A172 (cell line): ENCODE results near the gene ZNF391. TPM values are rescaled to one million over a fixed set of nuclear protein-coding genes. Genes with fewer than 3 reads are reported as not detected.
"Not testable (repeated sequence)": the region's sequence is repeated elsewhere in the genome, so short reads cannot be mapped to it uniquely, and the experiment has no call there.

Experiments
- DNase-seq: peaks from one replicate; pipeline ENCODE4 v3.0.0-alpha.2; 2015; ENCODE audit warnings: low spot score
- total RNA-seq: library from RNA; depleted of rRNA; stranded (reverse); fragments of >200 nt; shearing (Covaris generic); gene quantifications from 2 replicates; pipeline ENCODE4 v1.2.3, GENCODE V29; 2014; rRNA removed

Gene ZNF391
- 0.53 and 3.3 TPM in 2 replicates for total RNA-seq

- peak; percentile 77 for DNase-seq
Observed at GRCh38 chr6:27388293-27389197, at the start of gene ZNF391. ZNF391 (plus strand) TSS chr6:27388759; CDS start chr6:27400371, 11,612 bp downstream.

- DNase-seq, result no peak
Observed at GRCh38 chr6:27352850-27353249, 35.7 kb upstream of the ZNF391 start.

- DNase-seq, result no peak
Observed at GRCh38 chr6:27358786-27359185, 29.8 kb upstream of the ZNF391 start.

- DNase-seq, result no peak
Observed at GRCh38 chr6:27359231-27359630, 29.3 kb upstream of the ZNF391 start.

- no peak for DNase-seq
Observed at GRCh38 chr6:27368202-27368601, 20.4 kb upstream of the ZNF391 start.

- DNase-seq, result no peak
Observed at GRCh38 chr6:27370391-27370790, 18.2 kb upstream of the ZNF391 start.

- DNase-seq, result no peak
Observed at GRCh38 chr6:27374824-27375612, 13.5 kb upstream of the ZNF391 start.

- DNase-seq, result no peak
Observed at GRCh38 chr6:27375613-27376079, 12.9 kb upstream of the ZNF391 start.

GRCh38 chr6:27378406-27378805, 10.2 kb upstream of the ZNF391 start:
- not testable (repeated sequence) for DNase-seq

GRCh38 chr6:27381001-27381400, 7.6 kb upstream of the ZNF391 start:
- not testable (repeated sequence) for DNase-seq

- DNase-seq, result no peak
Observed at GRCh38 chr6:27383011-27383410, 5.5 kb upstream of the ZNF391 start.

GRCh38 chr6:27383481-27383880, 5.1 kb upstream of the ZNF391 start:
- no peak for DNase-seq

GRCh38 chr6:27392623-27393022, 4.1 kb downstream of the ZNF391 start:
- no peak for DNase-seq

GRCh38 chr6:27394073-27394472, 5.5 kb downstream of the ZNF391 start:
- DNase-seq, result no peak

GRCh38 chr6:27400877-27401642, 12.5 kb downstream of the ZNF391 start:
- DNase-seq, result no peak

- DNase-seq, result no peak
Observed at GRCh38 chr6:27406085-27406484, 17.5 kb downstream of the ZNF391 start.

GRCh38 chr6:27407153-27407814, 18.7 kb downstream of the ZNF391 start:
- DNase-seq, result no peak

- no peak for DNase-seq
Observed at GRCh38 chr6:27414300-27414699, 25.7 kb downstream of the ZNF391 start.

- no peak for DNase-seq
Observed at GRCh38 chr6:27414996-27415395, 26.4 kb downstream of the ZNF391 start.

GRCh38 chr6:27415898-27416297, 27.3 kb downstream of the ZNF391 start:
- no peak for DNase-seq

GRCh38 chr6:27419363-27419762, 30.8 kb downstream of the ZNF391 start:
- no peak for DNase-seq
